H1 (cell line): Measurements from ENCODE around the gene CDKN3. TPM values are rescaled to one million over a fixed set of nuclear protein-coding genes. Genes with fewer than 3 reads are reported as not detected.

ENCODE experiments used
- BCL11A ChIP-seq, 2 experiments: IDR thresholded peaks; one replicate each; pipeline ENCODE4 v1.6.1; 2011; ENCODE audit warnings: low read depth in 2 of 2, low read length in 2 of 2, mild to moderate bottlenecking in 2 of 2
- EGR1 ChIP-seq: IDR thresholded peaks from 2 replicates; pipeline ENCODE4 v1.6.1; 2011; ENCODE audit warnings: low read depth, low read length, borderline replicate concordance
- KDM1A ChIP-seq: fragments of 200-600, 300-600 bp; sonication (generic); IDR thresholded peaks from 2 replicates; pipeline ENCODE4 v1.7.1; 2016; ENCODE audit warnings: mild to moderate bottlenecking, low read length, borderline replicate concordance
- polyA plus RNA-seq, 7 experiments: library from polyadenylated mRNA; depleted of rRNA in 3 of 7; stranded (reverse) in 5 of 7; unstranded in 2 of 7; fragments of >200 nt in 5 of 7; fragments of 200-250 nt in 2 of 7; gene quantifications; 1 replicate in 5 of 7; 2 replicates in 1 of 7; 4 replicates in 1 of 7; pipeline versions ENCODE4 v1.2.1 to v1.2.3, GENCODE V29; 2011 to 2013; ENCODE audit warnings: missing spikeins in 2 of 7, mixed read lengths in 2 of 7
- total RNA-seq: library from RNA; stranded (reverse); fragmentation: NEBNext Ultra II Directional; extraction: Animal tissue kit (Norgen Biotek cat#: 25700); gene quantifications from 2 replicates; pipeline ENCODE4 v1.2.1, GENCODE V29; 2021
- TF ChIP-seq, protein P1 (sequence below): IDR thresholded peaks from 2 replicates; pipeline ENCODE4 v1.6.1; 2012; ENCODE audit warnings: inconsistent platforms

Gene CDKN3
- total and polyA plus RNA-seq, 2 of the 8 experiments (the other 6 are each of a cell fraction or from before 2014, with no cell fraction given) = 43.5 to 48.3 TPM

DNA sequence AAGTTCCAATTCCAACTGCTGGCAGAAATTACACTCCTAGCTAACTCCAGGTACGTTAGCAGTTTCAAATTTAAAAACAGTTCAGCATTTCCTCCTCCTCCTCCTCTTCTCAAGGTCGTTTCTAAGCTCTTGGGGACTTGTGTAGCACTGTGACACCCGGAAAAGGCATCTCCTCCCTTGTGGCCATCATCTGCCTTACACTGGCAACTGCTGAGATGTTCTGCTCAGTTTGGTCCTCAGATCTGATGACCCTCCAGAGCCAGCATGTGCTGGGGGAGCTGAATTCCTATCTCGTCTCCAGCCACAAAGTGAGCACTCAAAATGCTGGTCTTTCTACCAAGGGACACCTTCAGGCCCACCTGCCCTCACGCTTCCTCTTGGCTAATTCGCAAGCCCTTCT is 43.5 kb upstream of the CDKN3 start (continued):
- TF ChIP-seq, protein P1, sequence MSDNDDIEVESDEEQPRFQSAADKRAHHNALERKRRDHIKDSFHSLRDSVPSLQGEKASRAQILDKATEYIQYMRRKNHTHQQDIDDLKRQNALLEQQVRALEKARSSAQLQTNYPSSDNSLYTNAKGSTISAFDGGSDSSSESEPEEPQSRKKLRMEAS = no peak
- TF ChIP-seq BCL11A (IDR thresholded peaks at IDR 0.05; ENCODE audit: low read depth in 2 of 2, low read length in 2 of 2) = no peak
- TF ChIP-seq EGR1 = no peak
- TF ChIP-seq KDM1A = no peak
